ES-I3 (cell line): Measurements from ENCODE around the gene PITPNM3.
"Not testable (repeated sequence)": the region's sequence is repeated elsewhere in the genome, so short reads cannot be mapped to it uniquely, and the experiment has no call there.

Source experiments
- H3K36me3 ChIP-seq: 2 replicates; pipeline ENCODE4 v1.6.1; 2013; ENCODE audit warnings: mild to moderate bottlenecking, low read length, control low read depth, moderate library complexity; ENCODE audit not compliant: insufficient read depth
- H3K4me1 ChIP-seq: 2 replicates; pipeline ENCODE4 v1.6.1; 2013; ENCODE audit warnings: mild to moderate bottlenecking, control low read depth, low read length; ENCODE audit not compliant: insufficient read depth
- H3K9ac ChIP-seq: 2 replicates; pipeline ENCODE4 v1.6.1; 2013; ENCODE audit warnings: low read depth, mild to moderate bottlenecking, low read length, moderate library complexity
- H3K9me3 ChIP-seq: 2 replicates; pipeline ENCODE4 v1.6.1; 2013; ENCODE audit warnings: mild to moderate bottlenecking, low read length, moderate library complexity; ENCODE audit not compliant: control insufficient read depth, insufficient read depth

Gene PITPNM3

DNA sequence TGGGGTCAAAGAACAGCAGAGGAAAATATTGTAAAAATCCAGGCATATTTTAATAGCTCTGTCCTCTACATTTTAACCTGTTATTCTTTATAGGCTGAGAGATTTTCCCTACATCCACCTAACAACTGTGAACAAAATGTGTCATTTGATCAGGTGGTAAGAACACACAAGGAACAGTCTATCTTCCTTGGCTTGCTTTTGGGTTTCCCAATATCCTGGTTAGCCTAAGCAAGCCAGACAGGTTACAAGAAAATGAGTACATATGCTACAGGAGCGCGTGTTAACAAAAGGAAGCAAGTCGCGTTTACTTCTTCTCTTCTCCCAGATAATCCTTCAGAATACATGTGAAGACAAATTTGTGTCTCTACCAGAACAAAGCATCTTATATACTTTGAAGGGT, 31.0 kb upstream of the PITPNM3 start:
- Histone ChIP-seq H3K36me3 (peaks cover 16% of the 10 kb centered on the region), H3K4me1 (no peaks in the 10 kb centered on the region; the same call in 1 of the 2 replicates), H3K9me3 (peaks cover 11% of the 10 kb centered on the region; the same call in 1 of the 2 replicates), H3K9ac (no peak overlapping the region)

DNA sequence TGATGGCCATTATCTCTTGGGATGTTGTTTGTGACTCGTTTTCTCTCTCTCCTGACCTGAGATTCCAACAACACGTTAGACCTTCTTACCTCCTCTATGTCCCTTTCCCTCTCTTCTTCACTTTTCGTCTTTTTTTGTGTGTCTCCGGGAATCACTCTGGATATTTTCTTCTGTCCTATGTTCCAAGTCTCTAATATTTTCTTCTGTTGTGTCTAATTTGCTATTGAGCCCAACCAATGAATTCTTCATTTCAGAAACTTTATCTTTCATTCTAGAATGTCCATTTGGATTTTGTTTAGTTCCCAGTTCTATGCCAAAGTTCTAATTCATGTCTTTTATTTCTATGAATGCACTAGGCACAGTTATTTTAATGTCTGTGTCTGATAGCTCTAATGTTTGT, 27.1 kb upstream of the PITPNM3 start:
- Histone ChIP-seq H3K9me3 (peaks cover 11% of the 10 kb centered on the region; the same call in 1 of the 2 replicates), H3K36me3 (peaks cover 3% of the 10 kb centered on the region), H3K4me1 (peaks cover 11% of the 10 kb centered on the region; the same call in 1 of the 2 replicates), H3K9ac (no peak overlapping the region)

DNA sequence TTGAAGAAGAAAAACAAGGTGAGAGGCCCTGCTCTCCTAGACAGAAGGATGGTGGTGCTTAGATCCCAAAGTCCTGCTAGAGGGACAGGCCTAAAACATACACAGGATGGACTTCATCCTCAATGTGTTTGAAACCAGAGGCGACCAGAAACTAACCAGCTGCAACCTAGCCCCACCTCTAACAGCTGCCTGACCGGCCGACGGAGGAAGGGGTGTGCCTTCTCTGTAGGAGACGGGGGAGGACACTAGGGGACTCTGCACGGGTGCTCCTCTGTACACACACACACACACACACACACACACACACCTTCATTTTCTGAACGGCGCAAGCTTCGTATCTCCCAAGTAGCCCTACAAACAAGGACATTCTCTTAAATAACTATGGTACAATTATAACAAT, 24.3 kb upstream of the PITPNM3 start:
- Histone ChIP-seq H3K4me1 (peaks cover 13% of the 10 kb centered on the region; the same call in 1 of the 2 replicates), H3K36me3 (no peaks in the 10 kb centered on the region; the same call in none of the 2 replicates), H3K9me3 (peaks cover 8% of the 10 kb centered on the region; the same call in 1 of the 2 replicates), H3K9ac (no peak overlapping the region)

DNA sequence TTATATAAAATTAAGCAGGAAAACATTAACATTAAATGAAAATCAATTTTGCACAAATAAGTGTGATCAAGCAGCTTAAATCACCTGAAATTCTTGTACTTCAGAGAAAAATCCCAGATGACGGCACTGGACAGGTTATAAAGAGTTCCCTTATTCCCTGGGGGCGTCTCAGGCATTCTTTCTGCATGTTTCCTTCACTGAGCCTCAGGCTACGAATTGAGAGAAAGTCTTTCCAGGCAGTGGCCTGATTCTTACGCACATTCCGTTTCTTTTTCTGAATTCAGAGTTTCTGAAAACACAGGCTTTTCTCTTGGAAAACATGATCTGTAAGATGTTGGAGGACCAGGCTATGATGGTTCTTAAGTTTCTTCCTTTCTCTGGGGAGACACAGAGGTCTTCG, 22.1 kb upstream of the PITPNM3 start:
- Histone ChIP-seq H3K9me3 (0 out of 2 replicates have a peak, but pooled peaks cover 3% of the 10 kb centered on the region), H3K4me1 (peaks cover 24% of the 10 kb centered on the region; the same call in 1 of the 2 replicates), H3K36me3 (no peaks in the 10 kb centered on the region; the same call in none of the 2 replicates), H3K9ac (no peak overlapping the region)

DNA sequence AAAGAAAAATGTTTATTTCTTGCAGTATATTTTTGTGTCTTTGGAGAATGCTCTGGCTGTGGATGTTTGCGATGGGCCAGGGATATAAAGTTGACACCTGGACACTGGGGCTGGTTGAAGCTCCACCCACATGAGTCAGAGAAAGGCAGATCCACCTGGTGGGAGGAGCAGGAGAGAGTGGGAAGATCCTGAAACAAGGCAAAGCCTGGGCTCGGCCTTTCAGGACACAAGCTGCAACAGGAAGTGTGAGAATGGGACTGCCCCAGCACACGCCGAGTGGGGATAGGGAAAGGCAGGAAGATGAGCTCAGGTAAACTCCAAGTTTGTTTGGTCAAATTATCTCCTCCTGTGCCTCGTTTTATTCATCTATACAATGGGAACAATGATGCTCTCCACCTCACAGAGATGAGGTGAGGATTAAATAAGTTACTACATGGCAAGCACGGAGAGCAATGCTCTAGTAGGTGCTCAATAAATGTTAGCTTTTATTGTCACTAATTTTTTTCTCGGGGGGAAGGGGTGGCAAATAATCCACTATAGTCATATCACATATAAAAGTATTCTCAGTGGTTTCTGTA, 21.4 kb upstream of the PITPNM3 start:
- no peaks in the 10 kb centered on the region; the same call in none of the 2 replicates for H3K36me3 ChIP-seq
- H3K9me3 ChIP-seq: 0 out of 2 replicates have a peak, but pooled peaks cover under 1% of the 10 kb centered on the region
- H3K4me1 ChIP-seq: peaks cover 24% of the 10 kb centered on the region; the same call in 1 of the 2 replicates
- H3K9ac ChIP-seq: no peak overlapping the region

DNA sequence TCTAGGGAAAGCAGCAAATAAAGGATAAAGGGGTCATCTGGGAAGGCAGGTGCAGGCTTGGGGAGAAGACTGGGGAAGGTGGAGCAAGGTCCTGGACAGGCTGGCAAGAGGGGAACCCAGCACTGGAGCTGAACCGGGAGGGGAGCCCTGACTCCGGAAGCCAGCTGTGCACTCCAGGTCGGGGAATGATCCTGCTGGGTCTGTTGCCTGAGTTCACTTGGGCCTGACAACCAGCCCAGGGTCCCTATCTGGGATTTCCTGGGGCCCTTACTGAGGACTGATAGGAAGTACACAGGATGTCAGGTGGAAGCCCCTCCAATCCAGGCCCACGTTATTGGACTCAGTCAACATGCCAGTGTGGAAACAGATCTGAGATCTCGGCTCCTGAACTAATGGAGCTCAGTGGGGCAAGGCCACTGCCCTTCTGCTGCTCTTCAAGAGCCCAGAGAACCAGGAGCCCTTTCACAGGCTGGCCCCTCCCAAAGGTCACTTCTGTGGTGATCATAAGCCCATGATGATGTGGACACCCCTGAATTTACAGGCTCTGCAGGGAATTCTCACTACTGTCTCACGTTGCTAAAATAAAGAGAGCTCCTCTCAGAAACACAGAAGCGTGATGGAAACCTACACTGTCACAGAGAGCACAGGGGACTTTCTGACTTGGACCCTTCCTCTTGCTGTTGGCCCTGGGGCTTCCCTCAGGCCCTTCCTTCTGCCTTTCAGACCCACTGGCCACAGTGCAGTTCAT, 19.9 kb upstream of the PITPNM3 start:
- no peaks in the 10 kb centered on the region; the same call in 1 of the 2 replicates for H3K36me3 ChIP-seq
- no peak overlapping the region for H3K9ac ChIP-seq
- H3K9me3 ChIP-seq: no peaks in the 10 kb centered on the region
- peaks cover 24% of the 10 kb centered on the region; the same call in 1 of the 2 replicates for H3K4me1 ChIP-seq

DNA sequence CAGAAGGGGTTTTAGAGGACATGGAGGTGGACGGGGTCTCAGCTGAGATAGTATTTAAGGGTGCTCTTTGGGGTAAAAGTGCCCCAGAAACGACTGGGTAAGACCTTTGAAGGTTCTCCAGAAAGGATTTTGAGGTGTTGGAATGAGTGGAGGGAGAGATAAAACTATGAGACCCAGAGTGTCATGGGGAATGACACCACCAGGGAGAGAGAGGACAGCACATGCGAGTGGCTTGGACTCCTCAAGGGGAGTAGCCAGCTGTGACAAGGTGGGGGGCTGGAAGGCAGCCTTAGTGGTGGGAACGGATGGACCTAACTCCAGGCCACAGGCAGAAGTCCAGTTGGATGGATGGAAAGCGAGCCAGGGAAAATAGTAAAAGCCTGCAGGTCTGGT, 19.2 kb upstream of the PITPNM3 start:
- H3K4me1 ChIP-seq: peaks cover 24% of the 10 kb centered on the region; the same call in 1 of the 2 replicates
- no peaks in the 10 kb centered on the region; the same call in 1 of the 2 replicates for H3K36me3 ChIP-seq

DNA sequence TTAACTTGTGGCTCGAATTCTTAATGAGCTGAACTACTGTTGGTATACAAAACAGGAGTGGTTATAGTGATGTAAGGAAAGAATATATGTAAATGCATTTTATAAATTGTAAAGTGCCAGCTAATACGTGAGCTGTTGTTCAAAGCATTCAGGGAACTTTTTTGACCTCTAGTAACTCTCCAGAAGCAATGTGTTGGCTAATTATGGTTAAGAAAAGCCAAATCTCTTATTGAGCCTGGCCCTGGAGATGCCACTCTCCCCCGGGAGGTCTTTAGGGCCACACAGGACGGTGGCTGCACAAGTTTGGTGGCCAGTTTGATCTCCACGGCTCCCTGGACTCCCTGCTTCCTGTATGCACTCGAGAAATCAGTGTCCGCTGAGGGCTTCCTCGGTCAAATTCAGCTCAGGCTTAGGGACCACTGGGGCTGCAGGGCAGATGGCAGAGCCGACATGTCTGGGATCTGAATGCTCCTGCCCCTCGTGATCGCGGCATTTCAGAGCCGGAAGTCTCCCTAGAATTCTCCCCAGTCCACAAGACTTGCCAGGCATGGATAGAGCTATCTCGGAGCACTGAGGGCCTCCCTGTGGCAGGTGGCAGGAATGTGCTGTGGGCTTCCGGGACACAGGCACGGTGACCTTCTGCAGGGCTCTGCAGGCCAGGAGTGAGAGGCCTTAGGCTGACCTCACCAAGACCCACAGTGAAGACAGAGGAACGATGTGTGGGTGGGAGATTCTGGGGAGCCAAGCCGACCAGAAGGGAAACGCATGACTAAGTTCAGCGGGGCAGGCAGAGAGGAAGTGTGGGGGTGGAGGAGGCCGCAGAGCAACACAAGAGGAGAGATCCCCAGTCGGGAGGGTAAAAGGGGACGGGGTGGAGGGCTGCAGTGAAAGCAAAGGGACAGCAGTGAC, 18.6 kb upstream of the PITPNM3 start:
- no peak overlapping the region for H3K9ac ChIP-seq
- H3K9me3 ChIP-seq: no peaks in the 10 kb centered on the region
- no peaks in the 10 kb centered on the region; the same call in 1 of the 2 replicates for H3K36me3 ChIP-seq
- peaks cover 24% of the 10 kb centered on the region; the same call in 1 of the 2 replicates for H3K4me1 ChIP-seq

More for the DNA sequence above, 19.2 kb upstream of the PITPNM3 start:
- Histone ChIP-seq H3K9me3 (no peaks in the 10 kb centered on the region), H3K9ac (no peak overlapping the region)

DNA sequence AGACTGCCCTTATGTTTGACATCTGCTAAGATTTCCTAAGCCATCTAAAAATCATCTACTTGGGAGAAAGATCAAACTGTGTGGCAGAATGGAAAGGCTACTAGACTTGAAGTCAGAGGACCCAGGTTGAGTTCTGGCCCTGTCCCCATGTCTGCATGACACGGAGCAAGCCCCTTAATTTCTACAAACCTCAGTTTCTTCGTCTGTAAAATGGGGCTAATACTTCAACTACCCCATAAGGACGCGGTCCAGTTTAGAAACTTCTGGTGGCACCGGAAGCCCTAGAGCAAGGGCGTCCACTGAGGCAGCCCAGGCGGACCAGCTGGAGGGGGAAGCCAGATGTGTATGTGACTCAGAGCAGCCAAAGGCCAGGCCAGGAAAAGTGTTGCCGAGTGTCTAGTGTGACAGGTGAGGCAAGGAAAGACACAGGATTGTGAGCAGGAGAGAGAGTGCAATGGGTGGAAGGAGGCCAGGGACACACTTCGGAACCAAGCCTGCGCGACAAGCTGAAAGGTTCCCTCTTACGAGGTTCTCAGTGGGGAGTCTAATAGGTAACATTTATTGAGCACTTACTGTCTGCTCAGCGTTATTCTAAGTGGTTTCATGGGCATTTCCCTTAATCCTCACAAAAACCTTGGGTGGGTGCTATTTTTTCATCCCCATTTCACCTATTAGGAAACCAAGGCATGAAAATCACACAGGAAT, 17.8 kb upstream of the PITPNM3 start:
- Histone ChIP-seq H3K4me1 (peaks cover 18% of the 10 kb centered on the region; the same call in 1 of the 2 replicates), H3K9me3 (no peaks in the 10 kb centered on the region), H3K9ac (no peak overlapping the region), H3K36me3 (no peaks in the 10 kb centered on the region; the same call in 1 of the 2 replicates)

DNA sequence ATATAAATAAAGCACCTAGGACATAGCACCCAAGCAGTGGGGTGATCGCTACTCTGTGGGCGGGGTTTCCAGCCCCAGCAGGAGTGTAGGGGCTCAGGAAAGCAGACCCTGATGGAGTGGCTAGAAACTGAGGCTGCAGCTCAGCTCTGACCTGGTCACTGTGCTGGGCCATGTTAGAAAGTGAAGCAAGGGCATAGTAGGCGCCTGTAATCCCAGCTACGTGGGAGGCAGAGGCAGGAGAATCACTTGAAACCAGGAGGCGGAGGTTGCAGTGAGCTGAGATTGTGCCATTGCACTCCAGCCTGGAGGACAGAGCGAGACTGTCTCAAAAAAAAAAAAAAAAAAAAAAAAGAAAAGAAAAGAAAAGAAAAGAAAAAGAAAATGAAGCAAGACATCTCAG, 17.1 kb upstream of the PITPNM3 start:
- not testable (repeated sequence) for H3K9ac ChIP-seq, H3K36me3 ChIP-seq, H3K9me3 ChIP-seq
- peaks cover 14% of the 10 kb centered on the region; the same call in 1 of the 2 replicates for H3K4me1 ChIP-seq

DNA sequence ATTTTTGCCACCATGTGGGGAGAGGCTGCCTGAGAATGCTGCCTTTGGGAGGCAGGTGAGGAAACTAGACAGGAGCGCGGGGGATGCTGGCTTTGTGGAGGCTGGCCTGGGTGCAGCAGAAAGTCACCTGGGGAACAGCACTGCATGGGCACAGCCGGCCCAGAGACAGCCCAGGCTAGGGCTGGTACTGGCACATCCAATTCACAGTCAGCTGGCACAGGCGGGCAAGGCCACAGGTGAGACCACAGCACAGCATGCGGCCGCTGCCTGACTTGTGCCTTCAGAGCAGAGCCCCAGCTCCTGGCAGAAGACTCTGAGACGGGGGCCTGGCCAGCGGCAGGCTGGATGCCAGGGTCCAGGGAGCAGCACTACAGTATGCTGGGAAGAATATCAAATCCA, 16.6 kb upstream of the PITPNM3 start:
- Histone ChIP-seq H3K36me3 (no peaks in the 10 kb centered on the region; the same call in 1 of the 2 replicates), H3K4me1 (peaks cover 19% of the 10 kb centered on the region; the same call in 1 of the 2 replicates), H3K9ac (no peak overlapping the region), H3K9me3 (no peaks in the 10 kb centered on the region)

DNA sequence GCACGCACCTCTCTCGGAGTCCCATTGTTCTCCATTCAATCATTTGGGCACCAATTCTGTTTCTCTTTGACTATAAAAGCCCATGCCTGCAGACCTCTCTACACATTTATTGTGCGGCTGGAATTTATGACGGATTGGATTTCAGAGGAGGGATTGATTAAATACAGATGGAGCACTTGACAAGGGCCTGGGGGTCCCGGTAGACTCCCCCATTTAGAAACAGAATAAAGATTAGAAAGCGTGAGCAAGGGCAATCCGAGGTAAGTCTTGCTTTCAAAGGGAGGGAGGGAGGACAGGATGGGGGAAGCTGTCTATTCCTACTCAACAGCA, 15.1 kb upstream of the PITPNM3 start:
- Histone ChIP-seq H3K9ac (no peak overlapping the region), H3K36me3 (no peaks in the 10 kb centered on the region), H3K4me1 (peaks cover 23% of the 10 kb centered on the region; the same call in 1 of the 2 replicates), H3K9me3 (no peaks in the 10 kb centered on the region)

DNA sequence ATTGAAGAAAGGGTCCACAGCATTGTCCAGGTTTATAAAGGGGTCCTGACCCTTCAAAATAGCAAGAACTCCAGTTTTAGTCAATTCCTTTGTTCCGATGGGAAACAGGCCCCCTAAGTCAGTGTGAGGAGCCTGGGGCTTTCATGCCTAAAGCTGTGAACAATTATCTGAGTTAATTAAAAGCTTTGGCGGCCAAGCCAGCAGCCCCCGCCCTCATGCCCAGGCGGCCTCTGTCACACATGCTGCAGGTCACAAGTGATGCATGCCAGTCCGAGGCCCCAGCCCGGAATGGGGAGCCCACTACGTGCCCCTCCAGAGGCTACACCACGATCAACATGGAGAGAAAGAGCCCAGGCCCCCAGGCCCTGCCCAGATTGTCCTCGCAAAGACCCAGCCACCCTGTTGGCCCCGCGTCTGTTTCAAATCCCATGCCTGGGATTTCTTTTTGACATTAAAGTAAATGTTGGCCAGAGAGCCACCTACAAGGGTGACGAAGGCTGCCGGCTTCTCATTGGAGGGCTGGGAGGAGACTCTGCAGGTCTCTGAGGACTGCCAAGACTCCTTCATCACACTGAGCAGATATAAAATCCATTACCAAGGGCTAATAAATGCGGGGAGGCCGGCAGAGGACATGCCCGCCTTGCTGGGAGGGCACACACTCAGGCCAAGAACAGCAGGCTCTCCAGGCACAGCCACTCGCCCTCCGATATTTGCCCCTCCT, 14.5 kb upstream of the PITPNM3 start:
- H3K9ac ChIP-seq: no peak overlapping the region
- H3K9me3 ChIP-seq: no peaks in the 10 kb centered on the region
- H3K4me1 ChIP-seq: peaks cover 23% of the 10 kb centered on the region; the same call in 1 of the 2 replicates
- H3K36me3 ChIP-seq: no peaks in the 10 kb centered on the region
